ENCODE data around the gene MMEL1.

MMEL1 gene

DNA sequence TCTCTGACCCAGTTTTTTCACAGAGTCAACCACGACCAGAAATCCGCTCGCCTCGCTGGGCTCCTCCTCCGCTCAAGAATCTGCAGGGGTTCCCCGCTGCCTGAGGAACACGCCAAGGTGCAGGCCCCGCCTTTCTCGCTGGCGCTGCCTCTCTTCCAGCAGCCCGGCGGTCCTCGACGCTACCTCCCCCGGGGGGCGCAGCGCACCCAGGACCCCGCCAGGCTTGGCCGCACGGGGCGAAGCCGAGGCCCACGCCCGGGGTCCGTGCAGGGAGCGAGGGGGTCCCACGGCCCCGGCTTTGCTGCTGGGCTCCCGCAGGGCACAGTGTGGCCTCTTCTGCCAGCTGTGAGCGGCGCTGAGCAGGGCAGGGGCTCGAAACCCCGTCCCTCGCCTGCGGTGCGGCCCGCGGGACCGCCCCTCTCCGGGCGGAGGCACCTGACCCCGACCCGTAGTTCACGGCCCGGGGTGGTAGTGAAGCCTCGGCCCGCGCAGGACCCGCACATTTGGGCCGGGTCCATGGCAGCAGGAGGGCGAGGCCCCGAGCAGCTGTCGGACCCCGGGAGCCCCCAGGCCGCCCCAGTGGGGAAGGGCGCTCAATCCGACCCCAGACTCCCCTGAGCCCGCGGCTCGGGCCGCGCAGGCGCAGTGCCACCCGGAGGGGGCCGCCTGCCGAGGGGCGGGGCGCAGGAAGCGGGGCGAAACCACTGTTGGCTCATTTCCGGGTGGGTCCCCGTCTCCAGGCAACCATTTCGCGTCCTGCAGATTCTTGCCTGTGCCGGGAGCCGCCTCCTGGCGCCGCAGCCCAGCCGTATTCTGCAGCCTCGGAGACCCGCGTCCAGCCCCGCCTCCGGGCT lies 10.0 kb upstream of the MMEL1 start:
- DNase-seq (ENCODE audit: low read depth in 2 of 2) = peak; percentile 87 to 91

DNA sequence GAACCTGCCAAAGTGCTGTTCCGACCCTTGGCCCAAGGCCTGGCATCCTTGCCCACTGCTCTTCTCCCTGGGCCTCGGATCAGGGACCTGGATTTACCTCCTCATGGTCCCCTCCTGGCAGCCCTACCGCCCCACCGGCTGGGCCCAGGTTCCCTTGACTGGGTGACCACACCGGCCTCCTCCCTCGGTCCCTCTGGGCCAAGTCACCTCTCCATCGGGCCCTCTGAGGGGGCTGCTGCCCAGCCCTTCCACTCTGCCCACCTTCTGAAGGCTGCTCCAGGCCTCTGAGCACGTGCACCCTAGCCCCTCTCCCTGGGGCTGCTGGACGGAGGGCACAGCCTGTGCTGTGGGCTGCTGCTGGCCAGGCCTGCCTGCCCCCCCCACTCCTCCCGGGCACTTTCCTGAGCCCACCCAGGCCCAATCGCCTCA lies 9.3 kb upstream of the MMEL1 start:
- DNase-seq (ENCODE audit: low read depth in 2 of 2) = no peak

DNA sequence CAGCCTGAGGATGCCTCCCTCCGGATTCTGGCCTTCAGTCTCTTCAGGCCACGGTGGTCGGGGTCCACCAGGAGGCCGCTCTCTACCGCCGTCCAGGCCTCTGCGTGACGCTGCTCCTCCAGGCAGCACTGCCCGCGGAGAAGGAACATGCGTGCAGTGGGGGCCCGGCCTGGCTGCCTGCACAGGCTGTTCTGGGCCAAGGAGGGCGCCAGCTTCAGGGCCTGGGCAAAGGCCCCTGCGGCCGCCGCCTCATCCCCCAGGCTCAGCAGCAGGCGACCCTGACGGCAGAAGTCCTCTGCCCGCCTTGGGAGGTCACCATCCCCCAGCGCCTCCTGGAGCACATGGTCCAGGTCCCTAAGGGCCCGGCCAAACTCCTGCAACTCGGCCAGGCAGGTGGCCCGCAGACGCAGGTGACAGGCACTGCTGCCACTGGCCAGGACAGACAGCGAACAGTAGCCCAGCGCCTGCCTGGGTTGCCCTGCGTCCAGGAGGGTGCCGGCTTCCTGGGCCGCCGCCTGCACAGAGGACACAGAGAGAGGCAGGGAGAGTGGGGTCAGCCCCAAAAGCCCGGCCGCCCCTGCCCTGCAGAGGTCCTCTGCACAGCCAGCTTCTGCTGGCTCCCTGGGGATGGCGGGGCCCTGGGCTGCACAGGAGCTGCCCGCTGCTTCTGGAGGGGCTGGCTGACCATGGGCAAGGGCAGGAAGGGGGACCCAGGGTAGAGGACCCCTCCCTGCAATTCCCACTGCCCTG lies 8.7 kb upstream of the MMEL1 start:
- no peak for DNase-seq (ENCODE audit: low read depth in 2 of 2)

DNA sequence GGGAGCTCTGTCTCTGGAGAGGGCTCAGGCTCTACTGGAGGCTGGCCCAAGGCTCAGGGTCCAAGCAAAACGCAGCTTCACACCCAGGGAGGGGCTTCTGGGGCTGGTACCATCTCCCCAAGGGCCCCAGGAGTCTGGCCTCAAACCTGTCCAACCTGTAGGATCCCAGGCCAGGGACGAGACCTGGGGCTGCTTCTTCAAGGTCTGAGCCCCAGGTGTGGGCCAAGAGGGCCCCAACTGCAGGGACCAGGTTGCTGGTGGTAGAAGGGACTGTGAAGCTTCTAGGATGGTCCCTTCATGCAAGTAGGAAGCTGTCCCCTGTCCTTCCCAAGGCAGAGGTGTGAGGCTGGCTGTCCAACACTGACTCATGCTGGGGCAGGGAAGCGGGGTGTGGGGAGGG lies 7.8 kb upstream of the MMEL1 start:
- no peak for DNase-seq (ENCODE audit: low read depth in 2 of 2)

DNA sequence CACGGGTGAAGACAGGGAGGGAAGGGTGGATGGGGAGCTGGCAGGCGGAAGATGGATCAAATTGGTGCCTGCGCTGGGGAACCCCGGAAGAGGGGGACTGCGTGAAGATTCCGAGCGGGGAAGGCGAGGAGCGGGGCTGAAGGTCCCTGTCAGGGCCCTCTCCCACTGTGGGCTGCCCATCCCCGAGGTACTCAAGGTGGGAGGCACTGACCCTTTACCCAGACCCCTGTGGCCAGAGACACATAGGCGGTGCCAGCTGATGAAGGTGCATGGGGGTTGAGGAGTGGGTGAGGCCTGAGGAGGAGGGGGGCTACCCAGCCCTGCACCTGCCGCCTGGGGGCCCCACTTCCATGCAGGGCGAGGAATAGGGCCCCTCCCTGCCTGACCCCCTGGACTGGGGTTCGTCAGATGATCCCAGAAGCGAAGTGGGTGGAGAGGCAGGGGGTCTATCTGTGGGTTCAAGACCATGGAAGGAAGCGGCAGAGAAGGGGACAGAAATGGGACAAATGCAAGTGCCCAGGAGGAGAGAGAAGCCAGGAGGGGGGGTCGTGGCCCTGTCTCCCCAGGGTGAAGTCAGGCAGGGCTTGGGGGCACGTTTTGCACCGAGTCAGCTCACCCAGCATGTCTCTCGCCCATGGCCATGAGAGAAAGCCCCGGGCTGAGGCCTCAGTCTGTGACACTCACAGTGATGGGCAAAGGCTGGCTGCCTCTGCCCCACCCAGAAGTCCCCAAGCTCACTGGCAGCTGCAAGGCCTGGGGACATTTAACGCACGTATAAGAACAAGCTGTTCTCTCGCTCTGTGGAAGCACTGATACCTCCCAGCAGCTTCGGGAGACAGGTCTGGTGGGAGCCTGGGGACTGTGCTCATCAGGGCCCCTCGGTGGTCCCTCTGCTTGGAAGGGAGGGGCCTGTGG lies 7.0 kb upstream of the MMEL1 start:
- DNase-seq (ENCODE audit: low read depth in 2 of 2) = no peak

DNA sequence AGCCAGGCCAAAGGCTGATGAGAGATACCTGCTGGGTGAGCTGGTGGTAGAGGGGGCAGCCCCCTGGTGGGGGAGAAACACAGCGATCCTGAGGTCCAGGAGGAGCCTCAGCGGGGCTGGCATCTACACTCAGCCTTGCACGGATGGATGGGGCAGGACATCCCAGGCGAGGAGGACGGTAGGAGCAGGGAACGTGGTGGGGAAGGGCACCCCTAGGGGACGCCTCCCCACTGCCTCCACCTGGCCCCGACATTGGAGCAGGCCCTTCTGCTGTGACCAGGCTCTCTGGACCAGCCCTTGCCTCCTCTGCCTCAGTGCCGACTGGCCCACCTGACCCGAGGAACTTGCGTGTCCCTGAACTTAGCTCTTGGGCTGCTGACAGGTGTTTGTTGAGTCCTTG lies 6.4 kb upstream of the MMEL1 start:
- DNase-seq (ENCODE audit: low read depth in 2 of 2) = no peak

DNA sequence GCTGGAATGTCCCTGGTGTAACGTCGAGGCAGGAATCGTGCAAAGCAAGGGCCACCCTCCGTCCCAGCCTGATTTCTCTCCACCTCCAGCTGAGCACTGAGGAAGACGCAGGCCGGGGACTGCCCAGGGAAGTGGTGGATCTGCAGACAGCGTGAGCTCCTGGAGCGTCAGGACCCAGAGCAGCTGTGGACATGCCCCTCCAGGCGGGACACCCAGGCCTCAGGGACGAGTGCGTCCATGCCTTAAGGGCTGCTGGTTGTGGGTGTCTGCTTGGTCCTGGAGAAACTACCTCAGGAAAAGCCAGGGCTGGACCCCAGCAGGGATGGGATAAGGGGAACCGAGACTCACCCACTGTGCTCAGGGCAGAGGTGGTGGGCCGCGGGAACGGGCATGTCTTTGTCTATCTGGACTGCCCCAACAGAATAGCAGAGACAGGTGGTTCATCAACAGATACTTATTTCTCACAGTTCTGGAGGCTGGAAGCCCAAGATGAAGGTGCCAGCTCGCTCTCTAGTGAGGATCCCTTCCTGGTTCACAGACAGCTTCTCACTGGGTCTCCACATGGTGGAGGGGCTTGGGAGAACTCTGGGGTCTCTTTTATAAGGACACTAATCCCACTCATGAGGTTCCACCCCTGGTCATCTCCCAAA lies 5.8 kb upstream of the MMEL1 start:
- no peak for DNase-seq (ENCODE audit: low read depth in 2 of 2)

DNA sequence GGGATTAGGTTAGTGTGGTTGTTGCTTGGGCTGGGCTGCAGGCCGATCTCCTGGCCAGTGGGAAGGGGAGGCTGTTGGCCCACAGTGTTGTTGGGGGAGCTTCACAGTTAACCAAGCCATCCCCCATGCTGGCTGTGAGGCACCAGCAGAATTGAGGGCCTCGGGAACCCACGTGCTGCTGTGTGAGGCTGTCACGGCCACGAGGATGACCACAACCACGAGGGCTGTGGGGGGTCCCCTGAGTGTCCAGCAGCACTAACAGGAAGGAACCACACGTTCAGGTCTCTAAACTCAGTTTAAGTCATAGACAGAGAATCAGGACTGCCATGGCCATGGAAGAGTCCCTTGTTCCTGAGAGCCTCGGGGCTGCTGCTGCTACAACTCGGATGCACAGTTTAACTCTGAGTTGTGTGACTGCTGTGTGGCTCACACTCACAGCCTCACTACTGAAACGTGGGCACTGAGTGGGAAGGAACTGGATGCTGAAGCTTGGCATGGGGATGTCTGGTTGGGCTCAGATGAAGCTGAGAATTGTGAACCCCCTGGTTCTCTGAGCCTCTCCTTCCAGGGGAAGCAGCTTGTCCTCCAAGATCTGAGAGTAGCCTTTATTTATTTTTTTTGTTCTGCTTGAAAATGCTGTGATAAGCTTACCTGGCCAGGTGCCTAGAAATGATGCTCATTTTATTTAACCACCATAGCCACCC lies 4.8 kb upstream of the MMEL1 start:
- DNase-seq (ENCODE audit: low read depth in 2 of 2) = no peak

DNA sequence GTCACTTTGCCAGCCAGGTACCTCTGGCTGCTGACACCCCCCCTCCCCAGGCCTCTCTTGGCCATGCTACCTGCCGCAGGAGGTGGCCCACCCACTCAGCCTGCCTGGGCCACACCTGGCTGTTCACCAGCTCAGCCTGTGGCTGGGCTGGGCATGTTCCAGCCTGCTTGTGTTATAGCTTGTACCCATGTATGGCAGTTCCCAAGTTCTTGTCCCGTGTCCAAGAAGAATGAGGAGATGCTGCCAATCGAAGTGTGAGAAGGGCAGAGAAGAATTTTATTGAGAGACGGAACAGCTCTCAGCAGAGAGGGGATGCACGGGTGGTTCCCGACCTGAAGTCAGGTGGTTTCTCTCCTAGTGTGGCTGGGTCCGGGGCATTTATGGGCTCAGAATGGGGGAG lies 3.9 kb upstream of the MMEL1 start:
- no peak for DNase-seq (ENCODE audit: low read depth in 2 of 2)

DNA sequence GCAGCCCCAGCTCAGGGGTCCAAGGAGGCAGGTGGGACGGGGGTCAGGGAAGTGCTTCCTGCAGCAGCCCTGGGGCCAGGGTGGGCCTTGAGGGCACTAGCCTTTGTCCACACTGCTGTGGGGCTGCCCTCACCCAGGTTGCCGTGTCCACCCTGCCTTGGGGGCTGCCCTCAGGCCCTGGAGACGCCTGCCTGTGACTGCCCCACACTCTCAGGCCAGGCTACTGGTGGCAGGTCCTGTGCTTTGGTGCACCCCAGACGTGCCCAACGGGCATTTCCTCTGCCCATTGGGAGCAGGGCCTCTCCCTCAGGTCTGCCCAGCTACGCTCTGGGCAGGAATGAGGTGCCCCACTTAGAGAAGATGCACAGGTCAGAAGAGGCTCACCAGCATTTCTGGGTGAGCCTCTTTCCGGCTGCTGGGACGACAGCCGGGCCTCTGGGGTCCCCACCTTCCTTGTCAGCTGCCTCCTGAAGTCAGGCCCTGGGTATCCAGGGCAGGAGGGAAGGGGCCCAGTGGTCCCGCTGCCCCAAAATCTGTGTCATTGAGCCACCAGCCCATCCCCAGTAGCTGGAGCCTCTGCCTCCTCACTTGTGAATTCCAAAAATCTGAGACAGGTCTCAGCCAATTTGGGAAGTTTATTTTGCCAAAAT lies 2.7 kb upstream of the MMEL1 start:
- no peak for DNase-seq (ENCODE audit: low read depth in 2 of 2)

DNA sequence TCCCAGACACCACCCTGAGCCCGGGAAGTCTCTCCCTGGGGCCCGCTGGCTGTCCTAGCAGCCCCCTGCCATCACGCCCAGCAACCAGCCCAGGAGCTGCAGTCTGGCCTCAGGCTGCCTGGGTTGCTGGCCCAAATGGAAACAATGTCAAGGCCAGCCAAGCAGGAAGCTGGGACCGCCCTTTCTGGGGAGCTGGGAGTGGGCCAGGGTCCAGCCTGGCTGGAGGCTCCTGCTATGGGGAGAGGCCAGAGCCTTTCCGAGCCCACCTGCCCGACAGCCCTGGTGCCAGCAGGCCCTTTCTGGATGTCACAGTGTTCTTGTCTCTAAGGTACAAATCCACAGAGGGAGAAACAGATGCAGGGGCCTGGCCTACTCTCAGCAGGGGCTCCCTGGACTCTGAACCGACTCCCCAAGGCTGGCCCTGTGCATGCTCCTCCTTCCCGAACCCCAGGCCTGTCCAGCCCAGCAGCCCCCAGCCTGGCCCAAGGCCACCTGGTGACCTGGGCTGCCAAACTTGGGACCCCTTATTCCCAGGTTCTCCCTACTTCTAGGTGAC lies 1.2 kb upstream of the MMEL1 start:
- no peak for DNase-seq (ENCODE audit: low read depth in 2 of 2)

DNA sequence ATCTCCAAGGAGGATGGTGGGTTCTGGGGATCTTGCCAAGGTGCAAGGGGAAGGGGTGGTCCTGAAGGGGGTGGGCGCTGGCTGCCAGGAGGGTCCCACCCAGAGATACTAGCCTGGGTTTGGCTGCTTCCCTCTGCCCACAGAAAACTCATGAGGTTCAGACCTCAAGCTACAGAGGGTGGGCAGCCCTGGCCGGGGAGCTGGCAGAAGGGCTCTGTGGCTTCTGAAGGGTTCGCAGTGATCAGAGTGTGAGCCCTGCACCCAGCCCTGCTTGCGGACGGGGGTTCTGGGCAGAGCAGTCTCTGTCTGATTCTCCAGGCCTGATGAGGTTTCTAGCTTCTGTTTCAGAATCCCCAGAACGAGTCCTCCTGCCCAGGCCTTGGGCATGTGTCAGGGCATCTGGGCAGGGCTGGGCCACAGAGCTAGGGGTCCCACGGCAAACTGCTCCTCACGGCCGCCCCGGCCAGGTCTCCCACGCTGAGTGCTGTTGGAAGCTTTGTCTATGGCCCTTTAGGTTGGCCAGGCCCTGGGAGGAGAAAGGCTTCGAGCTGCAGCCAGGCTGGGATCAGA lies 635 bp upstream of the MMEL1 start:
- DNase-seq (ENCODE audit: low read depth in 2 of 2) = no peak

DNA sequence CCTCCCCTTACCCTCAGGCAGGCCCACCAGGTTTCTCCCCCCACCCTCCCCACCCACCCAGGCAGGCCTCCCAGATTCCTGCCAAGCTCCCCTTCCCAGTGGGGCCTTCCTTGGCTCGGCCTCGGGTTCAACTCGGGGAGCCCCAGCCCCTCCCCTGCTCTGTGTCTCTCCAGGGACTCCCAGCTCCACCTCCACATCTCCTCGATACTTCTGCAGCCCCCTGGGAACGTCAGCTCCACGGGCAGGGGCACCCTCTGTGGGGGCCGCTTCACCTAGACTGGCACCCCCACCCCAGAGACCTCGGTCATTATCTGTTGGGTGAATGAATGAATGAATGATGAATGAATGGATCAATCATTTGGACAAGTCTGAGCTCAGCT lies 775 bp downstream of the MMEL1 start:
- DNase-seq (ENCODE audit: low read depth in 2 of 2) = no peak

DNA sequence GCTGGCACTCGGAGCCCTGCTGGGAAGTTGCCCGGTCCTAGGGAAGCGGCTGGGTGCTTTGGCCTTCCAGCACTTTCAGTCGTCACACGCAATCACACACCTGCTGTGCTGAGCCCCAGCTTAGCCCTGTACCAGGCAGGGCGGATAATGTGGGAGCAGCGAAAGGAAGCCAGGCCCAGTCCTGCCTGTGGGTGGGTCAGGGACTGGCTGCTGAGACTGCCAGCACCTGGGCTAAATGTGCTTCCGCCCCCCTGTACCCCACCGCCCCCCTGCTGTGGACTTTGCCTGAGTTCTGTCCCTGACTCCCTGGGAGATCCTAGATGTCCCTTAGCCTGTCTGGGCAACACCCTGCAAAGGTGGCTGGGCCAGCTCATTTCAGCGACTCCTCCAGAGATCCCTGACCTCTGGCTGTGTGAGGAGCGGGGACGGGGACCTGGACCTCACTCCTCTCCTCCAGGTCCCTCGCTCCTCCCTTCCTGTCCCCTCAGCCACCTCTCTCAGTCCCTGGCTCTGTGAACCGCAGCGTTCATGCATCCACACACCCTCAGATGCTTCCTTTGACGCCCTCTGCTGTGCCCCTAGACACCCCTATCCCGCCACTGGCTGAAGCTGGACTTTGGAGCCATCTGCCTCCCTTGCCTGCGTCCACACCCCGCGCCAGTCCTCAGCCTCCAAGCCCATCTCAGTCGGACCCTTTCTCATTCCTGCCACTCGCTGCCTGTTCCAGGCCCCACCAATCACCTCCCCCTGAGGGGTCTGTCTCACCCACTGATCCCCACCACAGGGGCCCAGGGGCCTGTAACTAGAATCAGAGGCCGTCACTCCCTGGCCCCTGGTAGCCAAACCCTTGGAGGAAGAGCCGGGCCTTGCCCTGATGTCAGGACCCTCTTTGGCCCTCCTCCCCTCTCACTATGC lies 1.4 kb downstream of the MMEL1 start:
- DNase-seq (ENCODE audit: low read depth in 2 of 2) = no peak

DNA sequence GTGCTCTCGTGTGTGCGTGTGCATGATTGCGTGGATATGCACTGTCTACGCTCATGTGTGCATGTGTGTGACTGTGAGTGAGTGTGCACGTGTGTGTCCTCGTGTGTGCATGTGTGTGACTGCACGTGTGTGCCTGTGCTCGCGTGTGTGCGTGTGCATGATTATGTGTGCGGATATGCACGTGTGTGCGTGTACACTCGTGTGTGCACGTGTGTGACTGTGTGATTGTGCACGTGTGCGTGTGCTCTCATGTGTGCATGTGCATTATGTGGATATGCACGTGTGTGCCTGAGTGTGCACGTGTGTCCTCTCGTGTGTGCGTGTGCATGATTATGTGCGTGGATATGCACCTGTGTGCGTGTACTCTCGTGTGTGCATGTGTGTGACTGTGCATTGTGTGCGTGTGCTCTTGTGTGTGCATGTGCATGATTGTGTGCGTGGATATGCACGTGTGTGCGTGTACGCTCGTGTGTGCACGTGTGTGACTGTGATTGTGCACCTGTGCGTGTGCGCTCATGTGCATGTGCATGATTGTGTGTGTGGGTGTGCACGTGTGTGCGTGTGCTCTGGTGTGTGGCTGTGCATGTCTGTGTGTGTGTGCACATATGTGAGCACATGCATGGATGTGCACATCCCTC lies 2.2 kb downstream of the MMEL1 start:
- DNase-seq (ENCODE audit: low read depth in 2 of 2) = no peak

DNA sequence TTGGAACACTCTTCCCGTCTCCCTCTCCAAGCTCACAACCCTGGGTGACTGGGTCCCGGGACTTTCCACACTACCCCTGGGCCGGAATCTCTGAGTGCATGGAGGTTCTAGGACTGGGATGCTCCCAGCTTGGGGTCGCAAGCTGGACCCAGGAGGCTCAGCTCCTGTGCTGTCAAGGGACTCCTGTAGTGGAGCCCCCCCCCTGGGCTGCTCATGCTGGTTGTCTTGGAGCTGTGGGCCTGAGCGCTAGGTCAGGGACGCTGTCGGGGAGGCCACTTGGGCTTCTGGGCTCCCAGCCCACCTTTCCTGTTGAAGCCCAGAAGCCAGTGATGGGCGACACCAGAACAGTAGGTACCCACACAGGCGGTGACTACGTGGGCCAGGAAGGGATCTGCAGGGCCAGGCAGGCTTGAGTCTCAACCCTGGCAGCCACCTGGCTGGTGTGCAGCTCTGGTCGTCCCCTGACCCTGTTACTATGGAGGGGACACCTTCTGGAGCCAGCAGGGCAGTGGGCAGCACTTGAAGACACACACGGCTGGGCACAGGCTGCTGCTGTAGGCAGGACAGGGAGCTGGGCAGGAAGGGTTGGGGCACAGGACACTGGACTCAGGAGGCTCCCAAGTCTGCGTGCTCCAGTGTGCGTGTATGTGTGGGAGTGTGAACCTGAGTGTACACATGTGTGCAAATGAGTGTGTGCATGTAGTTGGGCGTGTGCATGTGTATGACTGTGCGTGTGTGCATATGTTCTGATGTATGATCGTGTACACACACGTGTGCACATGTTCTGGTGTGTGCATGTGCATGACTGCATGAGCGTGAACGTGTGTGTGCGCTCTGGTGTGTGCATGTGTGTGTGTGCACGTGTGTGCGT lies 3.0 kb downstream of the MMEL1 start:
- DNase-seq (ENCODE audit: low read depth in 2 of 2) = no peak

DNA sequence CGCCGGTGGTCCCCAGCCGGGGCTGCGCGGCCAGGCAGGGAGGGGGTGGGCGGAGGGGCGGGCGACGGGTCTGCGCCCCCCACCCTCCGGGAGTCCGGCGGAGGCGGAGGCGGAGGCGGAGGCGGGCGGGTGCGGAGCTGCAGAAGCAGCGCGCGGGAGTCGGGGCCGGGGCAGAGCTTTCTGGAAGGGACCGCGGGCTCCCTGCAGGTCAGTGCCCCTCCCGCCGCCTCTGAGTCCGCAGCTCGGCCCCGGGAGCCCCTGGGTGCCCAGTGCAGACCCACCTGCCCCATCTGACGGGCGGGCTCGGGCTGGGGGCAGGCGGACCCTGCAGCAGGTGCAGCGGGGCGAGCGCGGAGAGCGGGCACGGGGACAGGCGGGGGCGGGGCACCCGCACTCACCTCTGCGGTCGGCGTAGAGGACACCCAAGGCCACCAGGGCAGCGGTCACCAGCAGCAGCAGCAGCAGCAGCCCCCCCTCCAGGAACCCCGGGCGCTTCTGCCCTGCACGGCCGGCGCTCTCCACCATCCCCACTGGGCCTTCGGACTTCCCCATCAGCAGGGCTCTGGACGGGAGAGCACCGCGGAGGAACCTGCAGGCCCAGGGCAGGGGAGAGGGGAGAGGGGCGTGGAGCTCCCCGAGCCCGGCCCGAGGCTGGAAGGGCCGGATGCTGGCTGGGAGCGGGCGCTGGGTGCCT lies 3.7 kb downstream of the MMEL1 start:
- no peak for DNase-seq (ENCODE audit: low read depth in 2 of 2)
